ENCODE data around the gene TMEM69.

DNA sequence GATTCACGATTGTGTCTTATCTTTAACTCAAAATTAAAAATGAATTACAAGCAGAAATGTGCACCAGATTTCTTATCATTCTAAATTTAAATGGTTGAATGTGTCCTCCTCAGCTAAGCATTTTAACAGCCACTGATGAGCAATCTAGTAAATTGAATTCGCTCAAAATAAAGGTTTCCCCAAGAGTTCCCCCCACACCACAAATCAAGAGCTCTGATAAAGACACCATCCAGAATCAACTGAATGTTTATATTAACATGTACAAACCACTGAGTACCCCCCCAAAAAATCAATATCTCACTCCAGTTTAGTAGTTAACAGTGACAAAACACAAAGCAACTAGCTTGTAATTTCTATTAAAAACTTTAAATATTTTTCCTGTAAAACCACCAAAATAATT, 3.6 kb upstream of the TMEM69 start:
- no peak for TF ChIP-seq POLR2A (IDR thresholded peaks at IDR 0.05)
- TF ChIP-seq, protein P1, sequence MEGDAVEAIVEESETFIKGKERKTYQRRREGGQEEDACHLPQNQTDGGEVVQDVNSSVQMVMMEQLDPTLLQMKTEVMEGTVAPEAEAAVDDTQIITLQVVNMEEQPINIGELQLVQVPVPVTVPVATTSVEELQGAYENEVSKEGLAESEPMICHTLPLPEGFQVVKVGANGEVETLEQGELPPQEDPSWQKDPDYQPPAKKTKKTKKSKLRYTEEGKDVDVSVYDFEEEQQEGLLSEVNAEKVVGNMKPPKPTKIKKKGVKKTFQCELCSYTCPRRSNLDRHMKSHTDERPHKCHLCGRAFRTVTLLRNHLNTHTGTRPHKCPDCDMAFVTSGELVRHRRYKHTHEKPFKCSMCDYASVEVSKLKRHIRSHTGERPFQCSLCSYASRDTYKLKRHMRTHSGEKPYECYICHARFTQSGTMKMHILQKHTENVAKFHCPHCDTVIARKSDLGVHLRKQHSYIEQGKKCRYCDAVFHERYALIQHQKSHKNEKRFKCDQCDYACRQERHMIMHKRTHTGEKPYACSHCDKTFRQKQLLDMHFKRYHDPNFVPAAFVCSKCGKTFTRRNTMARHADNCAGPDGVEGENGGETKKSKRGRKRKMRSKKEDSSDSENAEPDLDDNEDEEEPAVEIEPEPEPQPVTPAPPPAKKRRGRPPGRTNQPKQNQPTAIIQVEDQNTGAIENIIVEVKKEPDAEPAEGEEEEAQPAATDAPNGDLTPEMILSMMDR (IDR thresholded peaks at IDR 0.05): no peak

Measured in uterus (tissue), 2 donors.